ENCODE measurements around the gene ERBB4.

Gene ERBB4

GRCh38 chr2:212428681-212429478 lies 109.7 kb downstream of the ERBB4 start:
- no peak for DNase-seq (ENCODE audit: low read depth)

DNA sequence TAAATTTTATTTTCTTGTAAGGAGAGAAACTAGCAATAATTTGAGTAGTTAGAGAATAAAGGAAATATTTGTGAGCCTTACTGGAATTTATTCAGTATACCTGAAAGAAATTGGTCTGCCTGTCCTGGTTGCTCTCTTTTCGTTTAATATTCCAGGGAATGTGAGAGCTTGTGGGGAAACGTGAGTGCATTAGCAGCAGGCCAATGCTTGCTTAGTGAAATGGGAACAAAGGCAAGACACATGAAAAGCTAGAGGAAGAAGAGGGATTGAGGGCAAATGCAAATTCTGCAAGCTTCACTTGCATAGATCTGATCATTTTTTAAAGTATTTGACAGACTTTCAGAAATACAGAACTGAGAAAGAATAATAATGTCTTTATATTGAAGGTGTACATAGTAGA lies 111.0 kb downstream of the ERBB4 start:
- no peak for DNase-seq (ENCODE audit: low read depth)

DNA sequence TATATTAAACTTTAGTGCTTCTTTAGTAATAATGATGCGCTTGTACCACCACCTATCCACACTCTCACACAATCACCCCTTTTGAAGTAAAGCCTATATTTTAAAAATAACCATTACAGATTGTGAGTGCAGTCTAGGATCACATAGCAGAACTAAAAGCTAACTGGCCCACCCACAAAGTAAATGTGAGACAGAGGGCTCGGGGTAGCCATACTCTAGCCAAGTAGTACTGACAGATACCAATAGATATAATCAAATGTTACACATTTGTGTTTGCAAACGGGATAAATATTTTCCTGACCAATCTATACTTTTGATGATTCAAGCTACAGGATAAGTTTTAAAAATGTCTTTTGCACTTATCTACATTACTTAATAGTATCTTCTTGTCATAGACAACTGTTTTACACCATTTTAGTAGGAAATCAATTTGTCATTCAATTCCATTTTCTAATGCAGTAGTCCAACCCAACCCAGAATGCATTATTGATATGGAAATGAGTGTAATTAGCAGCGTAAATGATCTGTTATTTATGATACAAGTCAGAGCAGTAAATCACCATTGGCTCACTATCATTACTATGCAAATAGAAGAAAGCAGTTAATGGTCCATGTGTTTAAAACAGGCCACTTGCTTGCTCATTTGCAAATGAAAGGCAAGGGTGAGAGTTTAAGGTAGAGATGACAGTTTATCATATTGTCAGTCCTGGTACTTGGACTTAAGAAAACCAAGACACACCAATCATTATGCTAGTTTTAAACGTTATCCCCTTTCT lies 111.8 kb downstream of the ERBB4 start:
- no peak for DNase-seq (ENCODE audit: low read depth)

- DNase-seq (ENCODE audit: low read depth) = no peak
These were observed 114.5 kb downstream of the ERBB4 start for GRCh38 chr2:212424082-212424481.

- DNase-seq (ENCODE audit: low read depth) = no peak
These were observed 115.5 kb downstream of the ERBB4 start for GRCh38 chr2:212423089-212423488.

DNA sequence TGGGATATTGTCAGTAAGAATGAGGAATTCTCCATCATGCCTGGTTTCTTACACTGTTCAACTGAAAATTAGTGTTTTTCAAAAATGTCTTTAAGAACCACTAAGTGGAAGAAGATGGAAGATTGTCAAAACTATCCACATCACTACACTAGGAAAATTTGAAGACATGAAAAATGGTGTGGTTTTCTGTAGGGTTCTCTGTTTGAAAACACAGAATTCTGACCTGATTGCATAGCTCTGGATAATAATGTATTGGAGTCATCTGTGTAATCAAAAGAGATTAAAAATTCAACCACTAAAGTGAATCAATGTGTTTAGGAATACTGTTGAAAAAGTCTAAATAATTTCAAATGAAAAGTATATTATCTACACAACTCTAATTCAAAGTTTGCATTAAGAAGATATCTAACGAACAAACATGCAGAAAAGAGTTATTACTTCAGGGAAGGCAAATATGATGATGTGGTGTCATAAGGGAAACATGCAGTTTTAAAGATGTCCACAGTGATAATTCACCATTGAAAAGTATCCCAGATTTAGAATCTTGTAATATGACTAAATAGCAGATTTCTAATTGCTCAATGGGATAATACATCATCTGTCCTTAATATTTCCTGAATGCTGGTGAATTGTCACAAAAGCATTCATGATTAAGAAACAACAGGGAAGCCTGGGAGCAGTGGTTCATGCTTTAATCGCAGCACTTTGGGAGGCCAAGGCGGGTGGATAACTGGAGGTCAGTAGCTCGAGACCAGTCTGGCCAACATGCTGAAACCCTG lies 116.9 kb downstream of the ERBB4 start:
- no peak for DNase-seq (ENCODE audit: low read depth)

DNA sequence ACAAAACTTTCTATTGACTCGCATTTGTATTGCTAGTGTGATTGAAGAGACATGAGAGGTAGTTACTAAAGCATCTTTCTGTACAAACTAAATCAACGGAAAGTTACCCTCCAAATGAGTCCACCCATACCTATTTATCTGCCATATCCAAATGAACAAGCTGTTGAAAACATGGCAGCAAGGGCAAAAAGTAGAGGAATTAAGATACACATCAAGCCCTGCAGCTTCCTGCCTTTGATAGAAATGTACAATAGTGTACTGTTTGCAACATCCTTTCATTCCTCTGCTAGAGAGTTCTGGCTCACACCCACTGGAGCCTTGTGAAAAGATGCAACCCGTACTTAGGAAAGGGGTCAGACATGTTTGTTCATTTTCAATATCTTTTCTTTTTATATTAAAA lies 122.5 kb downstream of the ERBB4 start:
- no peak for DNase-seq (ENCODE audit: low read depth)

DNA sequence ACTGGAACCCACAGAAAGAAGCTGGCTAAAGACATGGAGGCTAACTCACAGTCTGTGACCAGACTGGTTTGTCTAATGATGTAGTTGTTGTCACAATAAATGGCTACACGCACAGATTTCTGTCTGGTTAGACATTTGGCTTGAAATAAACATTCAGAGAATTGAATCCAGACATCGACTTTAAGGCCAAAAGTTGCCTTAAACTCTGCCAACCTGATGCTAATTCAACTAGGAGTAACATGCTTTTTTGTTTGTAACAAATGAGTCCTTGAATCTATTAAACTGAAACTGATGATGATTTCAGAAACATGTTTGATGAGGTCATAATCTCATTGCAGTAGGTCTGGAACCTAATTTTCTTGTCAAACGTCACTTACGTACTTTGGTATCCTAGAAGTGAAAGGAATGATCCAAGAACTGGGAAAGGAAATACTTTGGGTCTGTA lies 123.8 kb downstream of the ERBB4 start:
- DNase-seq (ENCODE audit: low read depth) = no peak

DNA sequence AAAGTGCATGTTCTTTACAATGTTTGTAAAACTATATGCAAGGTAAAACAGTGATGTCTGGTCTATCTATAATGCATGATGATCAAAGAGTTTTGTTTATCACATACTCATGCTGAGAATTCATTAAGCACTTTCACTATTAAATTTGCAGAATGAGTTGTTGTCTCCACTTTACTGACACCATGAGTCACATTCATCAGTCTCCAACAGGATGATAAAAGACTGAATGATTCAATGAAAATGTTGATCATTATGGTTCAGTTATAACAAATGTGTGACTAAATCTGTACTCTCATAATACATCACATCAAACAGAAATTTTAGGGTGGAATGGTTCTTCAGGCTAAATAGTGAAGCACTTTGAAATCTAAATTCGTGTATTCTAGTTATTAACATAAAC lies 129.0 kb downstream of the ERBB4 start:
- DNase-seq (ENCODE audit: low read depth) = no peak

DNA sequence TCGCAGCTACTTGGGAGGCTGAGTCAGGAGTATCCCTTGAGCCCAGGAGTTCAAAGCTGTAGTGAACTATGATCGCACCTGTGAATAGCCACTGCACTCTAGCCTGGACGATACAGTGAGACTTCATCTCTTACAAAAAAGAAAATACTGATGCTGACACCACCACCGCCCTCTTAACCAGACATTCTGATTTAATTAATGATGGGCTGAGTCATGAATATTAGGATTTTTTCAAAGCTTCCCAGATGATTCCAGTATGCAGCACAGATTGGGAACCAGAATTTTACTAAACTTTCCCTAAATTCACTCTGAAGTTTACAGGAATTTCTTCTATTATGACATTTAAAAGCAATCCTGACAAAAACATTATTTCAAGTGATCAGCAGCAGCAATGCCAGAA lies 130.1 kb downstream of the ERBB4 start:
- no peak for DNase-seq (ENCODE audit: low read depth)

- DNase-seq (ENCODE audit: low read depth) = no peak
These were observed 131.9 kb downstream of the ERBB4 start for GRCh38 chr2:212406716-212407115.

DNA sequence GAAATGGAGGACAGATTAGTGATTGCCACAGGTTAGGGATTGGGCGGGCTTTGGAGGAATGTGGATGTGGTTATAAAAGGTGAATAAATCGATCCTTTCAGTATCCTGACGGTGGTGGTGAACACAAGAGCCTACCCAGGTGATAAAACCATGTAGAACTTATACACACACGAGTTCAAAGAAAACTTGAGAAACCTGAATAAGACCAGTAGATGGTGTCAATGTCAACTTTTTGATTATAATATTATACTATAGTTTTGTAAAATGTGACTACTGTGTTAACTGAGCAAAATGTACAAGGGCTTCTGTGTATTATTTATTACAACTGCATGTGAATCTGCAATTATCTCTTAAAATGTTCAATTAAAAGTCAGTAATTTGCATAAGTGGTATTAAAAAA lies 136.3 kb downstream of the ERBB4 start:
- DNase-seq (ENCODE audit: low read depth) = no peak

DNA sequence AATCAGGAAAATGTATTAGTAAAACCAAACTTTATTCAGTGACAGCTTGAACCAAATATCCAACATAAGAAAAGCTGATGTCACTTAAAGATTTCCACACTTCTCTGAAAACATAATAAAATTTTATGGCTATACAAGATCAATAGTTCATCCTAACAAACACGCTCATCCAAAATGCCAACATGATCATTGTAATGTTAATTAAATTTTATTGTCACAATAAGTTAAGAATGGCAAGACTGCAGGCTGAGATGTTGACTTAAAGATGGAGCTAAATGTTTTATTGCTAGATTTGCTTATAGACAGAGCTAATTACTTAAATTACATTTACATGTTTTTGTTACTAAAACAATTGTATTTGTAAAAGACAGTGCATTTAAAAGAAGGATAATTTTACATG lies 140.3 kb downstream of the ERBB4 start:
- DNase-seq (ENCODE audit: low read depth) = no peak

GRCh38 chr2:212392544-212392943 lies 146.1 kb downstream of the ERBB4 start:
- DNase-seq (ENCODE audit: low read depth) = no peak

DNA sequence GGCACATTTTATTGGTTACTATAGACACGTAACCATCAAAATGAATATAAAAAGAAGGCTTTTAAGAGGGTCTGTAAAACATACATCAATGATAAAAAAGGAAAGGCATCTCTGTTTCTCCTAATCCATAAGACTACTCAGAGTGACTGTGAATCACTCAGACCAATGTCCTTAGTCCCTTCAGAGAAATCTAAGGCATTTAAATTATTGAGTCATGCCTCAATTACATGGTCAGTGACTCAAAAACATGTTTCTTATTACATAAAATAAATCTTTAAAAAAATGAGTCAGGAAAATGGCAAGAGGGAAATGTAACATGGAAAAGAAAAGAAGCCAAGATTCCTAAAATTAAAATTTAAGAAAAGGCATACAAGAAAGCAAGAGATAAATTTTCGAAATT lies 146.6 kb downstream of the ERBB4 start:
- no peak for DNase-seq (ENCODE audit: low read depth)

GRCh38 chr2:212387146-212387545 lies 151.5 kb downstream of the ERBB4 start:
- DNase-seq (ENCODE audit: low read depth) = no peak

DNA sequence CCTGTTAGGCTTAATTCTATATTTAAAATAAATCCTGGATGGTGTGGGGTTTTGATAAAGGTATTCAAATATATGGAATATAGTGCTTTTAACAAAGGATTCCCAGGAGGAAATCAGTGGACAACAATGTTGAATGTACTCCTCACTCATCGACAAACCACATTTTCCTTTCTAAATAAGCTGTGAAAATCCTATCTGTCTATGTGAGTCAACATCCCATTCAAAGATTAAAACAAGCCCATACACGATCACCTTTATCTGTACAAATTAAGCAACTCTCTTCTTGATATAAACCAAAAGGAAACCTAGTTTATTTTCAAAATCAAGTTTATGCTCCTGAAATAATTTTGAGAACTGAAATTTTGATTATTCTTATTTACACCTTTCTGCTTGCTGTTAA lies 153.4 kb downstream of the ERBB4 start:
- DNase-seq (ENCODE audit: low read depth) = no peak

- DNase-seq (ENCODE audit: low read depth) = no peak
These were observed 154.6 kb downstream of the ERBB4 start for GRCh38 chr2:212384027-212384426.

DNA sequence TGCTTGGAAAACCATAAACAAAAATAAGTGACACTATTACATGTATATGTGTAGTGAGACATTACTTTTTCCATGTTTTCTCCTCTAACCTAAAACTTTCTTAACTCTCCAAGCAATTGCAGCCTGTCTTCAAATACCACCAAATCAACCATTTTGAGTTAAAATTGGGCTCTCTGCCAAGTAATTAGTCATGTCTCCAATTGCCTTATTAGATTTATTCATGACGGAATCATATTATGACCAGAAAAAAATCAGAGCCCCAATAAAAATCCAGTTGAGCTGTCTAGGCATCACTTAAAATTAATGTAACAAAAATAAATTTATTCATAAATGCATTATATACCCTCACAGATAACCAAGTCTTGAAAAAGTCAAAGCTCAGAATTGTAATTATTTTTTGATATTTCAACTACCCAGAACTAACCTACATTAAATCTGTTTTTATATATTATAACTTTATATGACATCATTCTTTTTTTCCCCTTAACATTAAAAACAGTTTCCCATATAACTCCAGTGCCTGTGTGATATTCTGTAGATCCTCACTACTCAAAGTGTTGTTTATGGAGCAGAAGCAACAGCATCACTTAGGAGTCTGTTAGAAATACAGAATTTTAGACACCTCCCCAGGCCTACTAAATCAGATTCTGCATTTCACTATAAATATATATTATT lies 157.0 kb downstream of the ERBB4 start:
- DNase-seq (ENCODE audit: low read depth) = no peak

- DNase-seq (ENCODE audit: low read depth) = no peak
These were observed 159.5 kb downstream of the ERBB4 start for GRCh38 chr2:212379103-212379502.

DNA sequence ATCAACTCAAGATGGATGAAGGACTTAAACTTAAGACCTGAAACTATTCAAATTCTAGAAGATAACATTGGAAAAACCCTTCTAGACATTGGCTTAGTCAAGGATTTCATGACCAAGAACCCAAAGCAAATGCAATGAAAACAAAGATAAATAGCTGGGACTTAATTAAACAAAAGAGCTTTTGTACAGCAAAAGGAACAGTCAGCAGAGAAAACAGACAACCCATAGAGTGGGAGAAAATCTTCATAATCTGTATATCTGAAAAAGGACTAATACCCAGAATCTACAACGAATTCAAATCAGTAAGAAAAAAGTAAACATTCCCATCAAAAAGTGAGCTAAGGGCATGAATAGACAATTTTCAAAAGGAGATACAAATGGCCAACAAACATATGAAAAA lies 171.2 kb downstream of the ERBB4 start:
- no peak for DNase-seq (ENCODE audit: low read depth)

Data from activated T-helper 9 cell treated with anti-CD3 and anti-CD28 coated beads, Interleukin-2, amount 50 U/mL, for 16 hours (primary cell).